OCI-LY1 (cell line): ENCODE data around the gene RFC1.
"Not testable (repeated sequence)": the region's sequence is repeated elsewhere in the genome, so short reads cannot be mapped to it uniquely, and the experiment has no call there.

Source experiments
- H2AFZ ChIP-seq: fragments of 200-600 bp; sonication (generic), shearing (Covaris generic); 2 replicates; pipeline ENCODE4 v1.6.0; 2014; ENCODE audit warnings: antibody characterized with exemption, mild to moderate bottlenecking, low read length
- H3F3A ChIP-seq: fragments of 200-600 bp; sonication (generic), shearing (Covaris generic); 2 replicates; pipeline ENCODE4 v1.6.0; 2014; ENCODE audit warnings: mild to moderate bottlenecking, antibody characterized with exemption, low read length, moderate library complexity; ENCODE audit not compliant: insufficient read depth
- H3K27ac ChIP-seq: fragments of 200-600 bp; sonication (generic); 2 replicates; pipeline ENCODE4 v1.5.1; 2014; ENCODE audit warnings: low read length, mixed run types, mild to moderate bottlenecking, low read depth; ENCODE audit not compliant: poor library complexity, severe bottlenecking
- H3K27me3 ChIP-seq: fragments of 200-600 bp; sonication (generic); 2 replicates; pipeline ENCODE4 v1.6.0; 2014; ENCODE audit warnings: antibody characterized with exemption, mild to moderate bottlenecking, low read length, moderate library complexity; ENCODE audit not compliant: insufficient read depth
- H3K36me3 ChIP-seq: fragments of 200-600 bp; sonication (generic); 2 replicates; pipeline ENCODE4 v1.6.1; 2014; ENCODE audit warnings: mild to moderate bottlenecking, antibody characterized with exemption, low read length, moderate library complexity, mixed read lengths; ENCODE audit not compliant: insufficient read depth
- H3K4me1 ChIP-seq: fragments of 200-600 bp; sonication (generic); 2 replicates; pipeline ENCODE4 v1.5.1; 2014; ENCODE audit warnings: mild to moderate bottlenecking, low read length, moderate library complexity; ENCODE audit not compliant: insufficient read depth, severe bottlenecking
- H3K4me2 ChIP-seq: fragments of 200-600 bp; sonication (generic), shearing (Covaris generic); 2 replicates; pipeline ENCODE4 v1.6.1; 2014; ENCODE audit warnings: low read length
- H3K4me3 ChIP-seq: fragments of 200-600 bp; sonication (generic); 2 replicates; pipeline ENCODE4 v1.5.1; 2014; ENCODE audit warnings: low read length, low read depth, mild to moderate bottlenecking, mixed read lengths; ENCODE audit not compliant: poor library complexity, severe bottlenecking
- H3K79me2 ChIP-seq: fragments of 200-600 bp; shearing (Covaris generic); 2 replicates; pipeline ENCODE4 v1.6.1; 2016; ENCODE audit warnings: mixed run types, low read length, mixed read lengths; ENCODE audit not compliant: insufficient read depth
- H3K9ac ChIP-seq: fragments of 200-600 bp; sonication (generic), shearing (Covaris generic); 2 replicates; pipeline ENCODE4 v1.6.1; 2014; ENCODE audit warnings: mild to moderate bottlenecking, low read length, mixed read lengths
- H3K9me2 ChIP-seq: fragments of 200-600 bp; sonication (generic), shearing (Covaris generic); 2 replicates; pipeline ENCODE4 v1.6.1; 2014; ENCODE audit warnings: low read depth, mild to moderate bottlenecking, low read length, mixed read lengths
- H3K9me3 ChIP-seq: fragments of 200-600 bp; shearing (Covaris generic); 2 replicates; pipeline ENCODE4 v1.6.1; 2014; ENCODE audit warnings: low read length, mixed read lengths
- H4K20me1 ChIP-seq: fragments of 200-600 bp; sonication (generic), shearing (Covaris generic); 2 replicates; pipeline ENCODE4 v1.6.0; 2016; ENCODE audit warnings: mild to moderate bottlenecking, low read length; ENCODE audit not compliant: insufficient read depth
- CTCF ChIP-seq: fragments of 200-600 bp; sonication (generic), shearing (Covaris generic); IDR thresholded peaks from 2 replicates; pipeline ENCODE4 v1.5.1; 2017; ENCODE audit warnings: mild to moderate bottlenecking, antibody characterized with exemption, low read length, moderate library complexity, mixed read lengths
- EZH2 ChIP-seq: fragments of 200-600 bp; sonication (generic), shearing (Covaris generic); IDR thresholded peaks from 2 replicates; pipeline ENCODE4 v1.8.0; 2017; ENCODE audit warnings: borderline replicate concordance, mixed run types, mild to moderate bottlenecking, antibody characterized with exemption, low read length, moderate library complexity, mixed read lengths

RFC1 gene

GRCh38 chr4:39365360-39365759 lies 802 bp downstream of the RFC1 start:
- peaks cover 54% of the 10 kb centered on the region for H3K79me2 ChIP-seq
- no peaks in the 10 kb centered on the region; the same call in 1 of the 2 replicates for H3F3A ChIP-seq
- H3K4me2 ChIP-seq = peak overlapping the region; percentile 73
- H3K27me3 ChIP-seq = no peaks in the 10 kb centered on the region
- peak overlapping the region; percentile 90 for H3K4me3 ChIP-seq
- H3K9ac ChIP-seq = peak overlapping the region; percentile 85
- TF ChIP-seq EZH2 (no peak), CTCF (no peak)
- no peak overlapping the region for H2AFZ ChIP-seq
- no peaks in the 10 kb centered on the region for H3K36me3 ChIP-seq
- no peaks in the 10 kb centered on the region for H3K9me2 ChIP-seq
- peak overlapping the region; percentile 77 for H3K27ac ChIP-seq
- H4K20me1 ChIP-seq = no peaks in the 10 kb centered on the region
- peaks cover 46% of the 10 kb centered on the region for H3K4me1 ChIP-seq
- no peaks in the 10 kb centered on the region for H3K9me3 ChIP-seq

- Histone ChIP-seq H3K9me3 (no peaks in the 10 kb centered on the region), H3K9ac (peak overlapping the region; percentile 53), H3K27me3 (no peaks in the 10 kb centered on the region), H3K4me3 (peak overlapping the region; percentile 90), H3K9me2 (no peaks in the 10 kb centered on the region), H3K4me1 (peaks cover 55% of the 10 kb centered on the region), H3F3A (no peaks in the 10 kb centered on the region; the same call in 1 of the 2 replicates), H3K79me2 (peaks cover 67% of the 10 kb centered on the region), H3K4me2 (peak overlapping the region; percentile 73), H3K36me3 (no peaks in the 10 kb centered on the region), H4K20me1 (no peaks in the 10 kb centered on the region), H2AFZ (no peak overlapping the region), H3K27ac (peak overlapping the region; percentile 77)
- TF ChIP-seq EZH2 (no peak), CTCF (no peak)
Observed at GRCh38 chr4:39363773-39364393, 2.3 kb downstream of the RFC1 start.

GRCh38 chr4:39362827-39363226 lies 3.3 kb downstream of the RFC1 start:
- Histone ChIP-seq H3K36me3 (no peaks in the 10 kb centered on the region), H3K27ac (peak overlapping the region; percentile 77), H4K20me1 (no peaks in the 10 kb centered on the region), H3F3A (no peaks in the 10 kb centered on the region; the same call in 1 of the 2 replicates), H3K4me2 (peak overlapping the region; percentile 73), H3K79me2 (peaks cover 78% of the 10 kb centered on the region), H2AFZ (no peak overlapping the region), H3K9me3 (no peaks in the 10 kb centered on the region), H3K9ac (no peak overlapping the region; the same call in 1 of the 2 replicates), H3K4me1 (peaks cover 65% of the 10 kb centered on the region), H3K4me3 (peak overlapping the region; percentile 26), H3K27me3 (no peaks in the 10 kb centered on the region), H3K9me2 (no peaks in the 10 kb centered on the region)
- TF ChIP-seq EZH2 (no peak), CTCF (no peak)

- not testable (repeated sequence) for H2AFZ ChIP-seq, H3K9me2 ChIP-seq, H3K4me3 ChIP-seq, H3K36me3 ChIP-seq, H3K9me3 ChIP-seq, H4K20me1 ChIP-seq, H3K9ac ChIP-seq, H3K27me3 ChIP-seq
- H3F3A ChIP-seq = peaks cover 10% of the 10 kb centered on the region
- peaks cover 83% of the 10 kb centered on the region for H3K4me1 ChIP-seq
- 0 out of 2 replicates have a peak overlapping the region, but pooled peaks have one; percentile 7 for H3K4me2 ChIP-seq
- H3K79me2 ChIP-seq = peaks cover 95% of the 10 kb centered on the region
- peak overlapping the region; percentile 64 for H3K27ac ChIP-seq
Observed at GRCh38 chr4:39360611-39361010, 5.6 kb downstream of the RFC1 start.
